ENCODE data around the gene CDK2AP2. TPM values are rescaled to one million over a fixed set of nuclear protein-coding genes. Genes with fewer than 3 reads are reported as not detected.

Gene CDK2AP2
- total and polyA plus RNA-seq, 2 of the 8 experiments (the other 6 are each of a cell fraction or from before 2014, with no cell fraction given) = 49.6 to 65.1 TPM

DNA sequence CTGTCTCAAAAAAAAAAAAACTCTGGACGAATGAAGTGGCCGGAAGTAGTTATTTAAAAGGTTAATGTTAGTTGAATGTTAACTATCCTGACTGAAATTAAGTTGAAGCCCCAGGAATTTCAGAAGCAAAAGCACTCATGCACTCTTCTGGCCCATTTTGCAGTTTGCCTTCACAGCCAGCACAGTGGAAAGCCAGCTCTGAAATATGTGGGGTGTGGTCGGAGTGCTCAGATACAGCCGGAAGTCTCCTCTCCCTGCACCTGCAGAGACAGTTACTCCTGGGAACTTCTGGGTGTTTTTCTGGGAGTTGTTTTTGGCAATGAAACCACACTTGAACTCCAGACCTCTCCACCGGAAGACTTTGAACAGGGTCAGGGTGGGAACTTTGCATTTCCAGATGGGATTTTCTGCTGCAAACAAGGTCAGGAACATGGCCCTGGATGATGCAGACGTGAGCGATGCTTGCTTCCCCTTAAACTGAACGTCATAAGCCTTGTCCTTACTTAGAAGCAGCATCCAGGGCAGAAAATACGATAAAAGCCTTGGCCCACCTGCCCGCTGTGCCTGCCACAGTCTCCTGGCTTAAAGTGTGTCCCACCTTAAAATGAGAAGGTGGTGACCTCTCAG is 36.8 kb upstream of the CDK2AP2 start (continued):
- TF ChIP-seq, protein P1, sequence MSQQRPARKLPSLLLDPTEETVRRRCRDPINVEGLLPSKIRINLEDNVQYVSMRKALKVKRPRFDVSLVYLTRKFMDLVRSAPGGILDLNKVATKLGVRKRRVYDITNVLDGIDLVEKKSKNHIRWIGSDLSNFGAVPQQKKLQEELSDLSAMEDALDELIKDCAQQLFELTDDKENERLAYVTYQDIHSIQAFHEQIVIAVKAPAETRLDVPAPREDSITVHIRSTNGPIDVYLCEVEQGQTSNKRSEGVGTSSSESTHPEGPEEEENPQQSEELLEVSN (IDR thresholded peaks at IDR 0.05) = no peak
- TF ChIP-seq EGR1 (IDR thresholded peaks at IDR 0.05; ENCODE audit: borderline replicate concordance, low read depth, low read length) (no peak), FOSL1 (IDR thresholded peaks at IDR 0.05; ENCODE audit: insufficient read depth, low read depth, low read length) (no peak), HDAC6 (IDR thresholded peaks at IDR 0.05; ENCODE audit: low read depth, low read length) (no peak), USF2 (IDR thresholded peaks at IDR 0.05; ENCODE audit: low read length) (no peak), RAD21 (IDR thresholded peaks at IDR 0.05 in 1 of 2, conservative IDR thresholded peaks at IDR 0.05 in 1 of 2; ENCODE audit: low read depth in 2 of 2, low read length in 2 of 2) (no peak), CHD2 (IDR thresholded peaks at IDR 0.05; ENCODE audit: low read length) (no peak)
